Gastrocnemius medialis (tissue), 4 donors: ENCODE data around the gene GTF3C6.

Experiments
- POLR2A ChIP-seq, 2 donors: fragments of 450-650 bp; IDR thresholded peaks; one replicate each; pipeline ENCODE4 v1.6.1; 2017; ENCODE audit warnings: antibody characterized with exemption in 2 of 2, mild to moderate bottlenecking in 2 of 2, moderate library complexity in 2 of 2
- TF ChIP-seq, protein P1 (sequence below), 5 experiments: fragments of 450-650 bp in 3 of 5; fragments of 200-600 bp in 2 of 5; sonication (generic) in 2 of 5; IDR thresholded peaks in 4 of 5; conservative IDR thresholded peaks in 1 of 5; 1 replicate in 4 of 5; 2 replicates in 1 of 5; pipeline ENCODE4 v1.5.1; 2016 to 2019; ENCODE audit warnings: antibody characterized with exemption in 5 of 5, mild to moderate bottlenecking in 3 of 5, moderate library complexity in 3 of 5

DNA sequence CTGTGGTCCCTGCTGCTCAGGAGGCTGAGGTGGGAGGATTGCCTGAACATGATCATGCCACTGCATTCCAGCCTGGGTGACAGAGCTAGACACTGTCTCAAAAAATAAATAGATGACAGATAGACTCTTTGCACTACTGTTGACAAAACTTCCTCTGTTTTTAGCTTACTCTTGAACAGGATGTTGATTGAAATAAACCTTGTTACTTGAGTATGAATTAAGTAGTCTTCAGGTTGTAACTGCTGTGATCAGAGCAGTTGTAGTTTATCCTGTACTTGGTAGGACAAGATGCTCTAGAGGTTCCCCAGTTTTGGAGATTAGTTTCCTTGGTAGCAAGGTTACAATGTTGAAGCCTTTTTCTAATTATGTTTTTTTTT, 1.5 kb downstream of the GTF3C6 start:
- TF ChIP-seq POLR2A (IDR thresholded peaks at IDR 0.05), result no peak
- TF ChIP-seq, protein P1, sequence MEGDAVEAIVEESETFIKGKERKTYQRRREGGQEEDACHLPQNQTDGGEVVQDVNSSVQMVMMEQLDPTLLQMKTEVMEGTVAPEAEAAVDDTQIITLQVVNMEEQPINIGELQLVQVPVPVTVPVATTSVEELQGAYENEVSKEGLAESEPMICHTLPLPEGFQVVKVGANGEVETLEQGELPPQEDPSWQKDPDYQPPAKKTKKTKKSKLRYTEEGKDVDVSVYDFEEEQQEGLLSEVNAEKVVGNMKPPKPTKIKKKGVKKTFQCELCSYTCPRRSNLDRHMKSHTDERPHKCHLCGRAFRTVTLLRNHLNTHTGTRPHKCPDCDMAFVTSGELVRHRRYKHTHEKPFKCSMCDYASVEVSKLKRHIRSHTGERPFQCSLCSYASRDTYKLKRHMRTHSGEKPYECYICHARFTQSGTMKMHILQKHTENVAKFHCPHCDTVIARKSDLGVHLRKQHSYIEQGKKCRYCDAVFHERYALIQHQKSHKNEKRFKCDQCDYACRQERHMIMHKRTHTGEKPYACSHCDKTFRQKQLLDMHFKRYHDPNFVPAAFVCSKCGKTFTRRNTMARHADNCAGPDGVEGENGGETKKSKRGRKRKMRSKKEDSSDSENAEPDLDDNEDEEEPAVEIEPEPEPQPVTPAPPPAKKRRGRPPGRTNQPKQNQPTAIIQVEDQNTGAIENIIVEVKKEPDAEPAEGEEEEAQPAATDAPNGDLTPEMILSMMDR (IDR thresholded peaks at IDR 0.05 in 4 of 5, conservative IDR thresholded peaks at IDR 0.05 in 1 of 5), result no peak
